ENCODE data around the gene PRSS36.
A peak's percentile ranks its signal among the peaks of the same experiment; 100 is the strongest.
"Not testable (repeated sequence)": the region's sequence is repeated elsewhere in the genome, so short reads cannot be mapped to it uniquely, and the experiment has no call there.

Gene PRSS36

GRCh38 chr16:31100876-31101641, 48.8 kb downstream of the PRSS36 start:
- not testable (repeated sequence) for DNase-seq (ENCODE audit: low read depth in 2 of 2)

DNA sequence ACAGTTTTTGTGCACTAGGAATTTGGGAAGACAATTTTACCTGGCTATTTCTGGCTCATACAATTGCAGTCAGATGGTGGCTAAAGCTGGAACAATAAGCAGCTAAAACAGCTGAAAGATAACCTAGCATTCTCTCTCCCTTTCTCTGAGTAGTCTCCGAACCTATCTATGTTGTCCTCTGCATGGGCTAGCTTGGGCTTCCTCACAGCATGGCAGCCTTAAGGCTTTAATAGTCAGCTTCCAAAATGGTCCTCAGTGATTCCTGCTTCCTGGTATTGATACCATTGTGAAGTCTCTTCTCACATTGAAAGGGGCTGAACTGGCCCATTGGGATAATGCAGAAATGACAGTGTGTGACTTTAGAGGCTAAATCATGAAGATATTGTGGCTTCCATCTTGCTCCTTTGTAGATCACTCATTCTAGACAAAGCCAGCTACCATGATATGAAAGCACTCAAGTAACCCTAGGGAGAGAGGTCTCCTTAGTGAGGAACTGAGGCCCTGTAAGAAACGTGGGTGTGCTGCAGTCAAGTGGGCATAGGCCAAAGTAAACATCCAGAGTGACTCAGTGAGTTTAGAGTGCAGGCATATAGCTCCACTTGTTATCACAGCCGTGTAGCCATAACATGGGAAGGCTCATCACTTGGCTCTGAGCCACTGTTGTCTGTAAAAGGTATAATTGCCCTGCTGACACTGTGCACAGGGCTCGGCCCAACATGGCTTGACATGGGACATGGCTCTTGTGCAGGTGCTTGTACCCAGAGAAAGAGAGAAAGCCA, 49.8 kb downstream of the PRSS36 start:
- DNase-seq (ENCODE audit: low read depth in 2 of 2), result no peak

DNA sequence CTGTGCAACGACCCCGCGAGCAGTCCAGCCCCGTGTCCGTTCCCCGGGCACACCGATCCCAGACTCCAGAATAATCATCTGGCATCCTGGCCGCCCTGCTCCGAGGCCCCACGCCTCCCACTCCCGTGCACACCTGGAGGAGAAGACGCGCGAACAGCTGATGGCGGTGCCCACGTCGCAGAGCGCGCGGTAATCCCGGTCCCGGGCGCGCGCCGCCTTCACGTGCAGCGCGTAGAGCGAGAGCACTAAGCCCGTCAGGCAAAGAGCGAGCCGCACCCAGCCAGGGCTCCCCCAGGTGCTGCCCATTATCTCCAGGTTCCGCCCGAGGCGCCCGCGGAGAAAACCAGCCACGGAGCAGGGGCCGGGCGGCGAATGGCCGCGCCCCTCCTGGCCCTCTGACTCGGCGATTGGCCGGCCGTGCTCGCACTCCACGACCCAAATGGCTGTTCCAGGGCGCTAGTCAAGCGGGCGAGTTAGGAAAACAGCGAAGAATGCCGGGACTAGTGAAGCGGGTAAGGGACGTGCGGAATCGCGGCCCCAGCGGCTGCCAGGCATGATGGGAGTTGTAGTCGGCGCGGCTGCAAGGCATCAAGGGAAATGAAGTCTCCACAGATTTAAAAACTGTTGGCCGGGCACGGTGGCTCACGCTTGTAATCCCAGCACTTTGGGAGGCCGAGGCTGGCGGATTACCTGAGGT, 55.3 kb downstream of the PRSS36 start, which contains the start of gene VKORC1:
Gene VKORC1 (minus strand): TSS at position 374 of the 697 bp plus-strand sequence. CDS start 68 bp downstream, at position 306.
- DNase-seq (ENCODE audit: low read depth in 2 of 2), result peak; percentile 63 to 66

DNA sequence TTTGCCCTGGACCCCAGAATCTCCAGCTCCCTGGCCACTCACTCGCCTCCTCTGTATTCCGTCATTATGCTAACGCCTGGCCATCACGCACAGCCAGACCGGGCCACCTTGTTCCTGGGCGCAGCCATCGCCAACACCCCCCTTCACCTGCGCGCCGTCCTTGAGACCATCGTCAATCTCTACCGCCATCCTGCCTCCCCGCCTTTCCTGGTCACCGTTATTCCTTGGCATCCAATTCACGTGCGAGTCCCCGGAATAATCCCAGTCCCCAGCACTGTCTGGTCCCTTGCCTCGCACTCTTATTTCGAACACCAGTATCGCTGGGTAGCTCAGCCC, 55.8 kb downstream of the PRSS36 start:
- no peak for DNase-seq (ENCODE audit: low read depth in 2 of 2)

GRCh38 chr16:31093132-31093703, 56.6 kb downstream of the PRSS36 start:
- DNase-seq (ENCODE audit: low read depth in 2 of 2), result no peak

DNA sequence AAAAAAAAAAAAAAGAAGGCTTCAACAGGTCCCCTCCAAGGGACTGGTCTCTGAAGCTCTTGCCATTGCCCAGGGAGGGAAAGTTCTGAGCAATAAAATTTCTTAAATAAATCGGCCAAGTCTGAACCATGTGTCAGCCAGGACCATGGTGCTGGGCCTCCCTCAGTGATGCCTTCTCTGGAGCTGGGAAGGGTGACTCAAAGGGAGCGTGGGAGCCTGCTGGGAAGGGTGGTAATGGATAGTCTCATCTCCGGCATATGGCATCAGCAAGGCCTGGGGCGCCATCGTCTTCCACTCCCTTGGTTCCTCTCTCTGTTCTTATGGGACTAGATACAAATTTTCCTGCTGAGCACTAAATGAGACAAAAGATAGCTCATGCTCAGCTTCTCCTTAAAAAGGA, 57.5 kb downstream of the PRSS36 start:
- DNase-seq (ENCODE audit: low read depth in 2 of 2), result no peak

- DNase-seq (ENCODE audit: low read depth in 2 of 2), result no peak
Measured at GRCh38 chr16:31090540-31090939, 59.3 kb downstream of the PRSS36 start.

- DNase-seq (ENCODE audit: low read depth in 2 of 2), result no peak
Measured at GRCh38 chr16:31089199-31089598, 60.7 kb downstream of the PRSS36 start.
